Liver (tissue), 9 donors: Measurements from ENCODE around the gene FILIP1L. TPM values are rescaled to one million over a fixed set of nuclear protein-coding genes. Genes with fewer than 3 reads are reported as not detected.

ENCODE experiments used
- DNase-seq: peaks from one replicate; pipeline ENCODE4 v3.0.0-alpha.2; 2017; ENCODE audit warnings: low spot score
- H3K27ac ChIP-seq, 2 donors: one replicate each; pipeline ENCODE4 v1.7.0; 2013; ENCODE audit warnings: inconsistent platforms in 2 of 2, low read length in 2 of 2, control low read depth in 1 of 2, low read depth in 1 of 2, mild to moderate bottlenecking in 1 of 2
- H3K27me3 ChIP-seq, 4 donors: one replicate each; pipeline versions ENCODE4 v1.6.1 to v1.7.0; 2013; ENCODE audit warnings: low read length in 3 of 4, inconsistent platforms in 1 of 4, mild to moderate bottlenecking in 1 of 4, moderate library complexity in 1 of 4; ENCODE audit not compliant: control insufficient read depth in 4 of 4, insufficient read depth in 4 of 4
- H3K36me3 ChIP-seq, 4 donors: one replicate each; pipeline versions ENCODE4 v1.6.1 to v1.7.0; 2013; ENCODE audit warnings: low read length in 3 of 4, mild to moderate bottlenecking in 3 of 4, low read depth in 1 of 4, moderate library complexity in 1 of 4; ENCODE audit not compliant: control insufficient read depth in 4 of 4, insufficient read depth in 3 of 4
- H3K4me1 ChIP-seq, 4 donors: one replicate each; pipeline versions ENCODE4 v1.6.1 to v1.7.0; 2013; ENCODE audit warnings: low read length in 3 of 4, mild to moderate bottlenecking in 3 of 4, moderate library complexity in 1 of 4; ENCODE audit not compliant: control insufficient read depth in 4 of 4, insufficient read depth in 4 of 4
- H3K4me3 ChIP-seq, 3 donors: one replicate each; pipeline versions ENCODE4 v1.6.1 to v1.7.0; 2013; ENCODE audit warnings: low read length in 3 of 3, control low read depth in 1 of 3, low read depth in 1 of 3, mild to moderate bottlenecking in 1 of 3
- H3K9ac ChIP-seq, 2 donors: one replicate each; pipeline ENCODE4 v1.7.0; 2013; ENCODE audit warnings: low read length in 2 of 2, mild to moderate bottlenecking in 2 of 2, moderate library complexity in 2 of 2, control low read depth in 1 of 2, low read depth in 1 of 2
- H3K9me3 ChIP-seq, 4 donors: one replicate each; pipeline versions ENCODE4 v1.6.1 to v1.7.0; 2013; ENCODE audit warnings: low read length in 3 of 4; ENCODE audit not compliant: control insufficient read depth in 4 of 4
- EGR1 ChIP-seq, 2 donors: IDR thresholded peaks; 2 replicates each; pipeline ENCODE4 v1.6.1; 2016 to 2018; ENCODE audit warnings: antibody characterized with exemption in 2 of 2, low read depth in 2 of 2
- FOXA1 ChIP-seq: IDR thresholded peaks from 2 replicates; pipeline ENCODE4 v1.6.1; 2016; ENCODE audit warnings: antibody characterized with exemption
- FOXA2 ChIP-seq: IDR thresholded peaks from 2 replicates; pipeline ENCODE4 v1.6.1; 2016; ENCODE audit warnings: antibody characterized with exemption
- GABPA ChIP-seq, 2 donors: IDR thresholded peaks in 1 of 2; conservative IDR thresholded peaks in 1 of 2; 2 replicates each; pipeline ENCODE4 v1.6.1; 2016; ENCODE audit warnings: antibody characterized with exemption in 2 of 2, mild to moderate bottlenecking in 1 of 2, moderate library complexity in 1 of 2
- HNF4A ChIP-seq, 2 donors: conservative IDR thresholded peaks; 2 replicates each; pipeline ENCODE4 v1.6.1; 2016; ENCODE audit warnings: antibody characterized with exemption in 2 of 2, mild to moderate bottlenecking in 2 of 2
- JUND ChIP-seq, 2 donors: IDR thresholded peaks; 2 replicates each; pipeline ENCODE4 v1.6.1; 2016; ENCODE audit warnings: antibody characterized with exemption in 2 of 2
- MAX ChIP-seq: IDR thresholded peaks from 2 replicates; pipeline ENCODE4 v1.6.1; 2016; ENCODE audit warnings: antibody characterized with exemption
- RAD21 ChIP-seq, 2 donors: IDR thresholded peaks; 2 replicates each; pipeline ENCODE4 v1.6.1; 2016; ENCODE audit warnings: antibody characterized with exemption in 2 of 2, mild to moderate bottlenecking in 2 of 2
- REST ChIP-seq: IDR thresholded peaks from 2 replicates; pipeline ENCODE4 v1.6.1; 2016; ENCODE audit warnings: antibody characterized with exemption, mild to moderate bottlenecking
- RXRA ChIP-seq, 2 donors: IDR thresholded peaks; 2 replicates each; pipeline ENCODE4 v1.6.1; 2017 to 2018; ENCODE audit warnings: antibody characterized with exemption in 2 of 2, mild to moderate bottlenecking in 1 of 2
- SP1 ChIP-seq: IDR thresholded peaks from 2 replicates; pipeline ENCODE4 v1.6.1; 2018; ENCODE audit warnings: antibody characterized with exemption, mild to moderate bottlenecking
- TAF1 ChIP-seq: conservative IDR thresholded peaks from 2 replicates; pipeline ENCODE4 v1.6.1; 2016; ENCODE audit warnings: antibody characterized with exemption, mild to moderate bottlenecking
- YY1 ChIP-seq: IDR thresholded peaks from 2 replicates; pipeline ENCODE4 v1.6.1; 2016; ENCODE audit warnings: antibody characterized with exemption, mild to moderate bottlenecking
- ZBTB33 ChIP-seq: IDR thresholded peaks from 2 replicates; pipeline ENCODE4 v1.6.1; 2016; ENCODE audit warnings: antibody characterized with exemption
- WGBS: extraction: QIAGEN DNeasy Blood & Tissue Kit; methylation state at CpG from one replicate; pipeline ENCODE4 v1.1.7; 2013; 5-methylcytosine and 5-hydroxymethylcytosine counted together
- polyA plus RNA-seq, 2 donors: library from polyadenylated mRNA; stranded (reverse) in 1 of 2; unstranded in 1 of 2; fragments of 200-250 nt in 1 of 2; fragments of >200 nt in 1 of 2; fragmentation: Nextera tagmentation in 1 of 2; extraction: Ambion mirVana in 1 of 2; gene quantifications; one replicate each; pipeline versions ENCODE4 v1.2.1 to v1.2.3, GENCODE V29; 2013 to 2015
- total RNA-seq, 2 donors: library from RNA; depleted of rRNA; stranded (reverse); fragments of >200 nt; gene quantifications; one replicate each; pipeline ENCODE4 v1.2.3, GENCODE V29; 2014
- TF ChIP-seq, protein P1 (sequence below): IDR thresholded peaks from 2 replicates; pipeline ENCODE4 v1.6.1; 2016; ENCODE audit warnings: antibody characterized with exemption
- donor health status: healthy.
- donor health status: healthy.
- donor health status: healthy.
- donor health status: healthy.
- donor health status: healthy.

The FILIP1L gene
- total and polyA plus RNA-seq, 4 donors, result 1.4 to 6.5 (median 1.9) TPM

DNA sequence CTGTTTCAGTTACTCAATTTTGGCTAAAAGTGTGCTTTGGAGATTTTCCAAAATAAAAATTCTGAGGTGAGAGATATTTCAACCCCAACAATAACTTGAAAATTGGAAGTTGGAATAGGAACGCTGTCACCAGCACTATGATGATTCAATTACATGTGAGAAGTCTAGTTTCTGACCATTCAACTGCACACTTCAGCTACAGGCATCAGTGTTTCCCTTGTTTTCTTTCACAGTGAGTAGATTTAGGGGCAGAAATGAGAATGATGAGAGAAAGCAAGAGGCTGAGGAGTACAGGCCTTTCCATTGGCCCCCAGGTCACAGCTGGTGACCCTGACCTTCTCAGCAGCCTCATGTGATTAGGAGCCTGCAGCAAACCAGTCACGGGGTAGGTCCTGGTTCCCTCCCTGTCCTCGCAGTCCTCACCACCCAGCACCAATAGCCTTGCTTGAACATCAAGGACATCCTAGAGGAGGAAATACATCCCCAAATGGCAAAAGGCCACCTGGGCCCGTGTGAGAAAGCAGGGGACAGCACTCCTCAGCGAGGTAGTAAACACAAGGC is 10.0 kb upstream of the FILIP1L start:
- Histone ChIP-seq H3K36me3 (no peaks in the 10 kb centered on the region), H3K27ac (no peak overlapping the region), H3K9me3 (no peaks in the 10 kb centered on the region), H3K27me3 (no peaks in the 10 kb centered on the region), H3K4me3 (no peak overlapping the region), H3K4me1 (no peaks in the 10 kb centered on the region), H3K9ac (no peak overlapping the region)
- no peak for DNase-seq
- TF ChIP-seq YY1, result no peak
- TF ChIP-seq, protein P1, sequence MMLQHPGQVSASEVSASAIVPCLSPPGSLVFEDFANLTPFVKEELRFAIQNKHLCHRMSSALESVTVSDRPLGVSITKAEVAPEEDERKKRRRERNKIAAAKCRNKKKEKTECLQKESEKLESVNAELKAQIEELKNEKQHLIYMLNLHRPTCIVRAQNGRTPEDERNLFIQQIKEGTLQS, result no peak
- TF ChIP-seq HNF4A (conservative IDR thresholded peaks at IDR 0.05), result no peak
- 89% methylated on average over 5 of the region's 5 CpGs for WGBS

DNA sequence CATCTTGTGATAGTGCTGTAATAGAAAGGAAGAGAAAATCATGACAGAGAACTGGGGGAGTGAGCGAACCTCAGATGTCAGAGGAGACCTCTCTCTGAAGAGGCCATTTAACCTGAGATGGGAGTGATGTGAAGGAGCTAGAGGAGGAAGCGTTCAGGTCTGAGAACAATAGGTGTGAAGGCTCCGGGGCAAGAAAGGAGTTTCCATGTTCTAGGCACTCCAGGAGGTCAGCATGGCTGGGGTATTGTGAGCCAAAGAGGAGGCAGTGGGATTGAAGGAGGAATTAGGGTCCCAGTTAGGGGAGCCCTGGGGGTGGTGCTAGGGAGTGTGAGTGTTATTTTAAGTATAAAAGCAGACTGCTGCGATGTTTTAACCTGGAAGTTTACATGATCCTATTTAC is 8.8 kb upstream of the FILIP1L start:
- Histone ChIP-seq H3K36me3 (no peaks in the 10 kb centered on the region), H3K9ac (no peak overlapping the region), H3K27ac (no peak overlapping the region), H3K4me1 (no peaks in the 10 kb centered on the region), H3K27me3 (no peaks in the 10 kb centered on the region), H3K4me3 (no peak overlapping the region), H3K9me3 (no peaks in the 10 kb centered on the region)
- TF ChIP-seq GABPA (IDR thresholded peaks at IDR 0.05 in 1 of 2, conservative IDR thresholded peaks at IDR 0.05 in 1 of 2), result no peak
- no peak for TF ChIP-seq HNF4A (conservative IDR thresholded peaks at IDR 0.05)
- TF ChIP-seq ZBTB33, result no peak
- TF ChIP-seq SP1, result no peak
- TF ChIP-seq YY1, result no peak
- no peak for TF ChIP-seq REST
- TF ChIP-seq MAX, result no peak
- no peak for TF ChIP-seq JUND (IDR thresholded peaks at IDR 0.05)
- no peak for TF ChIP-seq RAD21 (IDR thresholded peaks at IDR 0.05)
- no peak for TF ChIP-seq FOXA2
- no peak for TF ChIP-seq EGR1 (IDR thresholded peaks at IDR 0.05; ENCODE audit: low read depth in 2 of 2)
- TF ChIP-seq FOXA1, result no peak
- no peak for TF ChIP-seq TAF1
- TF ChIP-seq RXRA (IDR thresholded peaks at IDR 0.05), result no peak
- TF ChIP-seq, protein P1, result no peak
- WGBS, result 84% methylated on average over 4 of the region's 4 CpGs
- no peak for DNase-seq
